Activated CD4-positive, alpha-beta T cell treated with anti-CD3 and anti-CD28 coated beads for 4 hours (primary cell): ENCODE measurements around the gene ZYX.
A peak's percentile ranks its signal among the peaks of the same experiment; 100 is the strongest.
"Not testable (repeated sequence)": the region's sequence is repeated elsewhere in the genome, so short reads cannot be mapped to it uniquely, and the experiment has no call there.

Source experiments
- DNase-seq, 2 donors: peaks; one replicate each; pipeline ENCODE4 v3.0.0-alpha.2; 2020

ZYX gene

DNA sequence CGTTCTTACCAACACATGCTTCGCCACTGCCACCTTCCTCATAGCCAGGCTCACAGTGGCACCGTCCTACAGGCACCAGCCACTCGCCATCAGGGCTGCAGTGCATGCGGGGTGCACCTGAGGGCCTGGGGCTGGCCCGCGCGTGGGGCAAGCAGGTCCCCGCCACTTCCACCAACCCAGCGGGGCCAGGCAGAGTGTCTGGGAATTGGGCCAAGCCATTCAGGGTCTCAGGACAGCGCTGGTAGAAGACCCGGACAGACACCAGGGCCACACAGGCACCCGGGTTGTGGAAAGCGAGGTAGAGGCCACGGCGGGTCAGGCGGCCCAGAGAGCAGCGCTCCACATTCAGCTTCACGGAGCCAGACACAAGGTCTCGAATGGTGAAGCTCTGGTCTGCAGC lies 18.5 kb downstream of the ZYX start:
- no peak for DNase-seq

DNA sequence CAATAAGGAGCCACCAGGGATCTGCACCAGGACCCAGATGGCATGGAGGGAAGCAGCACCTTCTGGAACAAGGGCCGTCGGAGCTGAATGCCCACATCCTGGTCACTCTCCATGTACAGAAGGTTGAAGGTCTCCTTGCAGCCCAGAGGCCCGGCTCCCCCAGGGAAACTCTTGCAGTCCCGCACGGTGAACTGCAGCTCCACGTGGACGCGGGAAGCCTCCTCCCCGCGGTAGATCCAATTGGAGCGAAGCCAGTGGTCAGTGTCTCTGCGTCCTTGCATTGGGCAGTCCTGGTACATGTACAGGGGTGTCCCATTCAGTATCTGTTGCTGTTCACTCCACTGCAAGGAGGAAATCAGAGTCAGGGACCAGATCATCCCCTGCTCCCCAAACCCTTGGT lies 20.1 kb downstream of the ZYX start:
- no peak for DNase-seq

DNA sequence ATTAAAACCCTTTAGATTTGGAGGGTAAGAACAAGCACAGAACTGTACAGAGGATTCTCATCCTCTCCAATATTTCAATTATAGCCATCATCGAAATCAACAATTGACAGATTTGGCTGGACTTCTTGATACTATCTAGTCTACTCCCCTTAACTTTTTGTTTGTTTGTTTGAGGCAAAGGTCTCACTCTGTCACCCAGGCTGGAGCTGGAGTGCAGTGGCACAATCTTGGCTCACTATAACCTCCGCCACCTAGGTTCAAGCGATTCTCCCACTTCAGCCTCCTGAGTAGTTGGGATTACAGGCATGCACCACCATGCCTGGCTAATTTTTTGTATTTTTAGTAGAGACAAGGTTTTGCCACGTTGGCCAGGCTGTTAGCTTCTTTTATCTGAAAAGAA lies 21.1 kb downstream of the ZYX start:
- not testable (repeated sequence) for DNase-seq

DNA sequence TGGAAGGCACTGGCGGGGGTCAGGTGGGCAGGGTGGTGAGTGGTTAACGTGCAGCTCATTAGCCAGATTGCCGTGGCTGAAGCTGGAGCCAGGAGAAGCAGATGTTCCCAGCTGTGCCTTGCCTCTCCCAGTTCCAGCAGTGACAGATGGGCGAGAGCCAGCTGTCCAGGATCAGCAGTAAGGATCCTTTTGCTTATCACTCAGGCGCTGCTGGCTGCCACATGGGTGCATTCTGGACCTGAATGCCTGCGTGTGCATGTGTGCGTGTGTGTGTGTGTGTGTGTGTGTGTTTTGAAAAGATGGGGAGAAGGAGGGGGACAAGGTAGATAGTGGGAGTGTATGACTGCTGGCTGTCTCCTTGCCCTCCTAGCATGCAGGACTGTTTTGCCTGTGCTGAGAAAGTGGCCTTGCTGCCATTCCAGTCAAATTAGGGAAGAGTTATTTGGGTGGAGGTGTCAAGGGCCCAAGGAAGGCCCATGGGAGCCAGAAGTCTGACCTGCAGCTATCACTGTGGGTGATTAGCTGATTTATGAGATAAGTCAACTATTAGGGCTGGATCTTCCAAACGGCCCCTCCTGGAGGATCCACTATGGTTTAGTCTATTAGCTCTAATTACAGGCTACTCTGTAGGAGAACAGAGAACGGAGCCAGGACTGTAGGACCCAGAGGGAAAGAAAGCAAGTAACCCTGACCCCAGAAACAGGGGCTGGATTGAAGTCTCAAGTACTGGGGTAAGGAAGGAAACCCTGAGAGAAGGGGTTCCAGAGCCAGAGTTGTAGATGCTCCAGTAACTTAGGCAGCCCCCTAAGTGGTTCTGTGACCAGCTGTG lies 24.2 kb downstream of the ZYX start:
- no peak for DNase-seq

DNA sequence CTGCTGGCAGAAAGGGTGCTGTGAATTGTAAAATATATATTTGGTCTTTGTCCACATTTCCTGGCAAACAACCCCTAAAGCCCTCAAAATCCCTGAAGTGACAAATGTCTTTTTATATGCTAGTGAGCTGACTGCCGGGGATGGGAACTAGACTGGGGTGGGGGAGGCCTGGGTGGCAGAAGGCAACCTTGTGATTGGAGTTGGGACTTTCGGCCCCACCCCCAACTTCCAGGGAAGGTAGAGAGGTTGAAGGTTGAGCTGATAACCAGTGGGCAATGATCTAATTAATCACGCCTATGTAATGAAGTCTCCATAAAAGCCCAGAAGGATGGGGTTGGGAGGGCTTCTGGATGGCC lies 24.8 kb downstream of the ZYX start:
- DNase-seq: no peak

DNA sequence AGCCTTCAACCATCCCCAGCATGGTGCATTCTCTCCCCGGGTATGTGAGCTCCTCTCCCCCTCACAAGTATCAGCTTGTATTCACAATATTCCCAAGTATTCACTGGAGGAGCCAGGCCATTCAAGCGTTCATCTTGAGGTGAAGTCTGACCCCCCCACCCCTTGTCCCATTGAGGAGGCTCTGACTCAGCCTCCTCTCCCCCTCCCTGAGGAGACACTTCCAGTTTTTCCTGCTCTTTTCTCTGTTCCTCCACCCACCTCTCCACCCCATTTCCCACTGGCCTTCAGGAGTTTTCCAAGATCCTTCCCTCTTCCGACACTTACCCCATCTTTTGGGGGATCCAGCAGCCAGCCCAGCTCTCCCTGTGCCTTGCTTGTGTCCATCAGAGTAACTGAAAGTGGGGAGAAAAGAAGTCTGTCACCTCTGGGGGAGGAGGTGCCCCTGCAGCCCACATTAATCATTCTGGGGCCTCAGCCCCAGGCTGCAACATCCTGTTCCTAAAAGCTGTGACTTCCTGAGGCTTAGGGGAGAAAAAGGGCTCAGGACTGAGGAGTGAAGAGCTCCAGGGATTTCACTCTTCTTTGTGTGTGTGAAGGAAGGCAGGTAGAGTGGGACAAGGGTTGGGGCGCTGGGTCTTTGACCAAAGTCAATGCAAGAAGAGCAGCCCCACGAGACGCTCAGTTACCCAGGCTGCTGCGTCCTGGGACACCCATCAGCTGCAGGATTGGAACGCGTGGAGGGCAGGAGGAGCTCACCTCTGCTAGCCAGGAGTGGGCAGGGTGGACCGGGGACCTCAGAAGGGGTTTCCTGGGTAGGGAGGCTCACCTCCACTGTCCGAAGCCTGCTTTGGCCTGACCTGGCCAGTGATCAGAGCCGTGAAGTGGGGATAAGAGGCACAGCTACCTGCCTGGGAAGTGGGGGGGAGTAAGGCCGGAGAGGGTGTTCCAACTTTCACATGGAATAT lies 26.4 kb downstream of the ZYX start:
- DNase-seq: peak in 1 of 2 donors; percentile 23

DNA sequence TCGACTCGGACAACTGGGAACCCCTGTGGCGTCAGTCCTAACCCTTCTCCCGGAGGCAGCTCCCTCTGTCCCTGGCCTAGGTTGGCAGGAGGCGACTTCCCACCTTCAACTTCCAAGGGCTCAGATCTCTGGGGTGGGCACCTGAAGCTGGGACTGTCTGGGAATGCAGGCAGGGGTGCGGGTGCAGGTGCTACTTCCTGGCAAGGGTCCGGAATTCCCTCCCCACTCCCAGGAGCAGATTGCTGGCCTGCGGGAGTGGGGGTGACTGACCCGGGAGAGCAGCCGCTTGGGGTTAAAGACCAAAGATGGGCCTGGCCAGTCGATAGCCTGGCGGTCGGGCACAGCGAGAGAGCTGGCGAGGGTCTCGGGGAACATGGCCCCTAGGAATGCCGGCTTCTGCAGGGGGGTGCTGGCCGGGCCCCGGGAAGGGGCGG lies 27.1 kb downstream of the ZYX start:
- no peak for DNase-seq

DNA sequence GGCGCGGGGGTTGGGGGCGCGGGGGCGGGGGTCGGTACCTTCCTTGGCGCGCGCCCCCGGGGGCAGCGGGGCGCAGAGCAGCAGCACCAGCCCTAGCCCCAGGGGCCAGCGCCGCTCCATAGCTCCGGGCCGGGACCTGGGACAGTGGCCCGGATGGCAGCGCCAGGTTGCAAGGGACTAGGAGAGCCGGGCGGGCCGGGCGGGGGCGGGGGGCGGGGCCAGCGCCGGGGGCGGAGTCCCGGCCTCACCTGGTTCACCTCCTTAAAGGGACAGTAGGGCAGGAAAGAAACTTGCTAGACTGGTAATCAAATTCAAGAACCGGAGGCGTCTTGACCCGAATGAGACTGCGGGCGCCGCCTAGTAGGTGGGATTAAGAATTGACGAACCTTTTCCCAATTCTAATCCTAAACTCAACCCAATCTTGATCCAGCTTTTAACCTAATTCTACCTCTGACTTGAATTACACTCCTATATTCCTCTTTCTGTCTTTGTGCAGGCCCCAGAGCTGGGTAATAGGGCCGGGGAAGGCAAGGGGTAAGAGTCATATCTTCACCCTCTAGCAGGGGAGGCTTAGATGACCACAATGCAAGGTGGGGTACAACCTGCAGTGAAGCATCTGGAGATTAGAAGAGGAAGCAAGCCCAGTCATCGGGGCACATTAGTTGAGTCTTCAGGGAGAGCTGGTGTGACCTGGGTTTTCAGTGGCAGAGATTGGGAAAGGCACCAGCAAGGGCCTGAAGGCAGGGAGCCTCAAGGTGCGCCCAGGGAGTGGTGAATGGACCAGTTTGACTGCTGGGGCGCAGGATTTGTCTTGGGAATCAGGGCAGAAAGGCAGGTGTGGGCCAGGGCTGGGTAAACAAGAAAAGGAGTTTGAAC lies 27.8 kb downstream of the ZYX start, which contains the start of gene EPHA1:
Gene EPHA1, minus strand, starts transcription at position 171 of the 876 bp plus-strand sequence. Its CDS starts 51 bp downstream, at position 120.
- peak; percentile 63 to 65 for DNase-seq

DNA sequence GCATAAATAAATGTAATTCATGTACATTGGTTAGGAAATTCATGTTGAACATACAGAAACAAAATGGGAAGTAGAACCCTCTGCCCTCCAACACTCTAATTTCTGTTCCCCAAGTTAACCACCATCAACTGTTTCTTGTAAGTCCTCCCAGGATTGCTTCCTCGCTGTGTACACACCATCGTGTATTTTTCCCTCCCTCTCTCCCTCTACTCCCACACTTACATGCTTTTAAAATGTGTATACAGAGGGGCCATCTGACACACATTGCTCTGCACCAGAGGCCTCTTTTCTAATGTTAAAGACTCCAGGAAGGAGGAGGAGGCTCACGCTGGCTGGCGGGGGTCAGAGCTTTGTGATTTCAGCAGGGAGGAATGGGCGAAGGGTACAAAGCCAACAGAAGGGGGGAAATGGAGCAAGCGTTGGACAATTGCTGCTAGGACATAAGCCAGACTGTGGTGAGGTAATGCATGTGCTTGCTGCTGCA lies 29.4 kb downstream of the ZYX start:
- DNase-seq: no peak

DNA sequence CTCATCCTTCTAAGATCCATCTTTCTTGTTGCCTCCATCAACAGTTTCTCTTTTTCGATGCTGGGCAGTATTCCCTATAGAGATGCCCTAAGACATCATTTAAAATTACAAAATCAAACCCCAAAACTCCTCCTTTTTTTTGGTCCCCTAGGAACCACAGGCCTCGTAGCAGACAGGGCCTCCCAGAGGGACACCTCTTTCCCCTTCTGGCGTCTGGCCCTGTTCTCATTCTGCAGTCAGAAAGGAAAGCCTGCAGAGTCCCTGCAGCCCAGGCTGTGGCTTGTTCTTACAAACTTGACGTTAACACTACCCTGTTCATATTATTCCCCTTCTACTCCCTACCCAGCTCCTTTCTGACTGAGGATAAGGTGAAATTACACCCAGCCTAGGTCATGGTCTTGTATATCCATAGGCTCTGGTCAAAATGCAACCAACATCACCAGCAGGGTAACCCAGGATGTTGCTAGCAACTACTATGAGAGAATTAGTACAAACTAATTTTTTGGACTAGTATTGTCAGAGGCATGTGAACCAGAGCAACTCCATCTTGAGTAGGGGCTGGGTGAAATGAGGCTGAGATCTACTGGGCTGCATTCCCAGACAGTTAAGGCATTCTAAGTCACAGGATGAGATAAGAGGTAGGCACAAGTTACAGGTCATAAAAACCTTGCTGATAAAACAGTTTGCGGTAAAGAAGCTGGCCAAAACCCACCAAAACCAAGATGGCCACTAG lies 31.0 kb downstream of the ZYX start:
- no peak for DNase-seq

DNA sequence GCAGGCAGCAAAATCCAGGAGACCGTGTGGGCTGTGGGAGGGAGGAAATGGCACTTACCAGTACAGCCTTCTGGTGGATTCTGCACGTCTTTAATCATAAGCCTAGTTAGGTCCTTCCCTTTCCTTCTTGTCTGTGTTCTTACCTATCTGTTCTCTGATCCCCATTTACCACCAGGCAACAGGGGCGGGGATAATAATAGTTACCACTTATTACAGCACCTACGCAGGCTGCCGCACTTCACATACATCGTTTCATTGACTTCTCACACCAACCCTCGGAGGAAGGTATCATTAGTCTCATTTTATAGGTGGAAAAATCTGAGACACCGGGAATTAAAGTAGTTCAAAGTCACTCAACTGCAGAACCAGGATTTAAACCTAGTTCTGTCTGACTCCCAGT lies 32.0 kb downstream of the ZYX start:
- DNase-seq: no peak

DNA sequence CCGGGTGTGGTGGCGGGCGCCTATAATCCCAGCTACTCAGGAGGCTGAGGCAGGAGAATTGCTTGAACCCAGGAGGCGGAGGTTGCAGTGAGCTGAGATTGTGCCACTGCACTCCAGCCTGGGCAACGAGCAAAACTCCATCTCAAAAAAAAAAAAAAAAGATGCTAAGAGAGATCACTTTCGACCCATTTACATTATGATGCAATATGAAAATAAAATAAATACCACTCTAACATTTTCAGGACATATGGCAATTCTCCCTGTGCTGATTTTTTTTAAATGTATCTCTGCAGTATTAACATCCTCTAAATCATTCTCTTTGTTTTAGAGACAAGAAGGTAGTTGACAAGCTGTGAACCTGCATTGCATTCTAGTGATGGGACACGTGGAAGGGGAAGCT lies 34.1 kb downstream of the ZYX start:
- not testable (repeated sequence) for DNase-seq

DNA sequence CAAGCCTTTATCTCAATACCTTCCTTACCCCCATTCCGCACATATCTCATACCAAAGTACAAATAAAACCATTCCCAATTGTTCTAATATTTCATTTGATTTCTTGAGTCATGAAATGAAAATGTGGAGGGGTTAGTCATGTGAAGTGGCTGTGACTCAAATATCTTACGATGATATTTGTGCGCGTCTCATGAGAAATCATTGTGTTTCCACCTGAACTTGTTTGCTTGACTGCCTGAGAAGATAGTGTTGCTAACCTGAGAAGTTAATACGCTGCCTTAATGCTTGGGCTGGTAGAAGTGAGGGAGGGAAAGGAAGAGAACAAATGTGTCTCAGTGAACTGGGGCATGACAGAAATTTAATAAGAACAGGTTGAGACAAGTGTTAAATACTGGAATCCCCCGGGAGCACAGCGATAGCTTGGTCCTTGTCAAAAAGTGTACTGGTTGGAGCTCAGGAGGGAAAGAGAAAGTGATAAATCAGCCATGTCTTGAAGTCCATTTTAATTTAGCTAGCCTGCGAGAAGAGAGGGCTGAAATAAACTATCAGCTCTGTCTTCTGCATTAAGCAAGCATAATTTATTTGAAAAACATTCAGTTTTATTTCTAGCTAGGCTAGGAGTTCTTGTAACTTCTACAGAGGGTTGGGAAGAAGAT lies 34.7 kb downstream of the ZYX start:
- no peak for DNase-seq

DNA sequence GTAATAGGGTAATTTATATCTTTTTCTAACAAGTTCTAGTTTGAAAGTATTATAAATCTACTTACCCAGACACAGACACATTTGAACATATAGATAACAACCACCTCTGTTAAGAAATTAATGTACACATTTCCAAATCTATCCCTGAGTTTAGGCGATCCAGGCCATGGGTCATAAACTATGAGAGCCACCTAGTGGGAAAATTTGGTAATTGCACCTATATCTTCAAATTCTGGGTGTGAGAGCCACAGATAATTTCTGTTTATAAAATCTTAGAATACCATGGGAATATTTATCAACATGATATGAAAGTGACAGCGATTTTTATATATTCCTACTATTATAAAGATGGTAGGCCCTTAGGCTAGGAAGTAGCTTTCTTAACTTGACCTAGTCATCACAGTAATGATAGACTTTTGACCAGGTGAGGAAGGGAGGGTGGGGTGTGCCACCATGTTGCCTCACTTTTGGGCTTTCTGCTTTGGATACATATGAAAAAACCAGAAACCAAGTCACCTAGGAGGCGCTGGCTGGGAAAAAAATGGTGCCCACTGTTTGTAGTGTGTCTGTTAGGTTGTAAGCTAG lies 35.5 kb downstream of the ZYX start:
- peak in 1 of 2 donors; percentile 21 for DNase-seq

DNA sequence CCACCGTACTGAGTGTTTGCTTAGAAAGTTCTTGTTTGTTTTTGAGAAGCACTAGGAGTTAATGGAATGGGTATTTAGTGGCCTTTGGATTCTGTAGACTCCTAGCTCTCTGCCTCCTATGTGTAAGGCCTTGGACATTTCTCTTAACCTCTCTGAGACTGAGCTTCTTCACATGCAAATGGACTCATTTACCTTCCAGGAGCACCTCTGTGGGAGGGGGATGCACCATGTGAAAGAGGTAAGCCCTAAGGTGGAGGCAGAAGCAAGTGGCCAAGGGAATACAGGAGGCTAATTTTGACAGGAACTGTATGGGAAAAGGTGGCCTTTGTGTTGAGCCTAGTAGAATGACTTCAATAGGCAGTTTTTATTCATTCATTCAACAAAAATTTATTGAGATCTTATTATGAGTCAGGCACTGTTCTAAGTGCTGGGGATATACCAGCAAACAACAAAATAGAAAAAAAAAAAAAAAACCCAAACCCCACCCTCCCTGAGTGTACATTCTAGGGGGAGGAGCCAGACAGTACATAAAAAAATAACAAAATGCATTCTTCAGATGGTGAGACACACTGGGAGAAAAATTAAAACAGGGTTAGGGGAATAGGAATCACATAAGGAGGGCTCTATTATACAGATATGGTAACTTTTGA lies 36.7 kb downstream of the ZYX start:
- no peak for DNase-seq

DNA sequence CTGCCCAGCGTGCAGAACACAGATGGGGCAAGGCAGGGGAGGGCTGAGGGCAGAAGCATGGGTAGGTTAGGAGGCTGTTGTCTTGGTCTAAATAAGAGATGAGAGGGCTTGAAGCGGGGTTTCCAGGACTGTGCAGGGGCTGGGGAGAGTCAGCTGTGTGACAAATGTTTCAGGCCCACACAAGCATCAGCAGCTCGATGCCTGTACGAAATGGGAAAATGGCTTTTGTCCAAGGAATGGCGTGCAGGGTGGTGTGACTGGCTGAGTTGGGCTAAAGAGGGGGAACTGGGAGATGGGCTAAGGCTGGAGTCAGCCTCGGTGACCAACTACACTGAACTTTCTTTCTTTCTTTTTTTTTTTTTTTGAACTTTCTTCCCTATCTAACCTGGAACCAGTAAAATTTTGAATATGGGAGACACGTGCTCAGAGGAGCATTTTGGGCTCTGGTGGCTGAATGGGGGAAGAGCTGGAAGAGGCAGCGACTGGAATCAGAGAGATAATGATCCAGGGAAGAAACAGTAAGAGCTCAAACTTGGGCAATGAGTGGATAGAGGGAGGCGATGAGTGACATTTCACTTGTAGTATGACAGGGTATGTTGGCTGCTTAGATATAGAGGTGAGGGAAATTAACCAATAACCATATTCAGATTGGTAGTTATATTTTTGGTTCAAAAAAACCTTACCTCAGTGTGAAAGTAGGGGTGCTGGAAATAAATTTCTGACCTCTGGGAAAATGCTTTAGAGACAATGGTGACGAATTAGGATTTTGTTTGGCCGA lies 37.7 kb downstream of the ZYX start:
- no peak for DNase-seq

DNA sequence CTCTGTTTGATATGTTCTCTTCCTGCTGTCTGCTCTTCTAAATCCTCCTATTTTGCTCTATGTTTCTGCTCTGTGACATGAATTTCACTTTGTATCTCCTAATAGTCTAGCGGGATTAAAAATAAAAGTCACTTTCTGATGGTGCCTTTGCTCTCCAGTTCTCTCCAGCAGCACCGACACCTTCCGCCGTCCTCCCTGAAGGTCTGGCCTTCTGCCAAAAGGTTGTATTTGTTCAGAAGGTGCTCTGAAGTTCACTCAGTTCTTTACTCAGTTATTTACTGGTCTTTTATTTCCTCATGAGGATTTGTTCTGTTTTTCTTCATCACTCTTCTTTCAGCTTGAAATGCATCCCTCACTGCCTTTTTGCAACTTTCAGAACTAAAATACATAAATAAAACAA lies 38.7 kb downstream of the ZYX start:
- no peak for DNase-seq

DNA sequence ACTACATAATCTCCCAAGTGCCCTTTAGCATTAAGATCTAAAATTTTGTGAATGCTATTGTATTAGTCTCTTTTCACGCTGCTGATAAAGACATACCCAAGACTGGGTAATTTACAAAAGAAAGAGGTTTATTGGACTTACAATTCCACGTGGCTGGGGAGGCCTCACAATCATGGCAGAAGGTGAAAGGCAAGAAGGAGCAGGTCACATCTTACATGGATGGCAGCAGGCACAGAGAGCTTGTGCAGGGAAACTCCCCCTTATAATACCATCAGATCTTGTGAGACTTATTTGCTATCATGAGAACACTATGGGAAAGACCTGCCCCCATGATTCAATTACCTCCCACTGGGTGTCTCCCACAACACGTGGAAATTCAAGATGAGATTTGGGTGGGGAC lies 39.5 kb downstream of the ZYX start:
- DNase-seq: not testable (repeated sequence)

DNA sequence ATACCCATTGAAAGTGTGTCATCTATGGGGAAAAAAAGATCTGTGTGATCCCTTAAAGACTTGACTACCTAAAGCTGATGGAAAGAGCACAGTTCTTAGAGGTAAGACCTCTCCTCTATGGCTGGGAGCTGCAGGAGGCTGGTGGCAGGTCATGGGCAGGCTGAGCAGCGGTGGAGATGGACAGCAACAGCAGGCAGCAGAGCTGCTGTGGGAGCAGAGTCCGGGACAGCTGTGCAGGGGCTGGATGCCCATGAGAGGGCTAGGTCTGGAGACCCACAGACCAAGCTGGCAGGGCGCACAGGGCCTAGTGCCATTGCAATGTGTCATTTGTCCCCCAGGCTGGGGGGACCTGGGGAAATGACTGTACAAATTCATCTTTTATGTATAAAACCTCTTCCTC lies 40.9 kb downstream of the ZYX start:
- no peak for DNase-seq

DNA sequence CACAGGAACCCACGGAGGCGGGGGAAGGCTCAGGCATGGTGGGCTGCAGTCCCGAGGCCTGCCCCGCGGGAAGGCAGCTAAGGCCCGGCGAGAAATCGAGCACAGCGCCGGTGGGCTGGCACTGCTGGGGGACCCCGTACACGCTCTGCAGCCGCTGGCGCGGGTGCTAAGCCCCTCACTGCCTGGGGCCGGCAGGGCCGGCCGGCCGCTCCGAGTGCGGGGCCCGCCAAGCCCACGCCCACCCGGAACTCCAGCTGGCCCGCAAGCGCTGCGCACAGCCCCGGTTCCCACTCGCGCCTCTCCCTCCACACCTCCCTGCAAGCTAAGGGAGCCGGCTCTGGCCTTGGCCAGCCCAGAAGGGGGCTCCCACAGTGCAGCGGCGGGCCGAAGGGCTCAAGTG lies 43.3 kb downstream of the ZYX start:
- not testable (repeated sequence) for DNase-seq
